Hindlimb muscle (tissue), 1 donor: ENCODE measurements around the gene TPSB2. TPM values are rescaled to one million over a fixed set of nuclear protein-coding genes. Genes with fewer than 3 reads are reported as not detected.

Source experiments
- DNase-seq: peaks from one replicate; pipeline ENCODE4 v3.0.0-alpha.2; 2013
- polyA plus RNA-seq: library from polyadenylated mRNA; unstranded; fragments of 120-200 nt; gene quantifications from one replicate; pipeline ENCODE4 v1.2.1, GENCODE V29; 2013; ENCODE audit not compliant: insufficient read length

TPSB2 gene
- polyA plus RNA-seq, 1 donor: 2.7 TPM

DNA sequence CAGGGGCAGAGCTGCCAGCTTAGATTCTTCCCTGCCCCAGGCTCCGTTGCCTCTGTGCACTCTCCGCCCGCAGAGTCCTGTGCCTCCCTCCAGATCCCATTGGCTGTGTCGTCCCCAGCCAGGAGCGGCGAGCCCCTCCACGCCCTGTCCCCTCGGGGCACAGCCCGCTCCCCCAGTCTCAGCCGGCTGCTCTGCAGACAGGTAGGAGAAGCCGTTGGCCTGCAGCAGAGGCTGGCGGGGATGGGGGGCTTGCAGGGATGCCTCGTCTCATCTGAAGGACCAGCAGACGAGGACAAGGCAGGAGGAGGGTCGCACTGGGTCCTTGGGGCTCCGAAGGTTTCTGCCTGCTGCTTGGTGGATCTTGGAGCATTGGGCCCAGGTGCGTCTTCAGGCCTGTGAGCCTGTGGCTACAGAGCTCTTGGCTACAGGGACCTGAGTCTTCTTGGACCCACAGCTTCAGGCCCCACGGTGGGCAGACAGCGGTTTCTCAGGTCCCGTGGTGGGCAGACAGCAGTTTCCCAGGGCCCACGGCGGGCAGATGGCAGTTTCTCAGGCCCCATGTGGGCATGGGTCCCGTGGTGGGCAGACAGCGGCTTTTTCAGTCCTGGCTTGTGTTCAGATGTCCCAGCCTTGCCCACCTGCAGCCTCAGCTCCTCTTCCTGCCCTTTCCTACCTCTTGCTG, 10.9 kb downstream of the TPSB2 start:
- no peak for DNase-seq

DNA sequence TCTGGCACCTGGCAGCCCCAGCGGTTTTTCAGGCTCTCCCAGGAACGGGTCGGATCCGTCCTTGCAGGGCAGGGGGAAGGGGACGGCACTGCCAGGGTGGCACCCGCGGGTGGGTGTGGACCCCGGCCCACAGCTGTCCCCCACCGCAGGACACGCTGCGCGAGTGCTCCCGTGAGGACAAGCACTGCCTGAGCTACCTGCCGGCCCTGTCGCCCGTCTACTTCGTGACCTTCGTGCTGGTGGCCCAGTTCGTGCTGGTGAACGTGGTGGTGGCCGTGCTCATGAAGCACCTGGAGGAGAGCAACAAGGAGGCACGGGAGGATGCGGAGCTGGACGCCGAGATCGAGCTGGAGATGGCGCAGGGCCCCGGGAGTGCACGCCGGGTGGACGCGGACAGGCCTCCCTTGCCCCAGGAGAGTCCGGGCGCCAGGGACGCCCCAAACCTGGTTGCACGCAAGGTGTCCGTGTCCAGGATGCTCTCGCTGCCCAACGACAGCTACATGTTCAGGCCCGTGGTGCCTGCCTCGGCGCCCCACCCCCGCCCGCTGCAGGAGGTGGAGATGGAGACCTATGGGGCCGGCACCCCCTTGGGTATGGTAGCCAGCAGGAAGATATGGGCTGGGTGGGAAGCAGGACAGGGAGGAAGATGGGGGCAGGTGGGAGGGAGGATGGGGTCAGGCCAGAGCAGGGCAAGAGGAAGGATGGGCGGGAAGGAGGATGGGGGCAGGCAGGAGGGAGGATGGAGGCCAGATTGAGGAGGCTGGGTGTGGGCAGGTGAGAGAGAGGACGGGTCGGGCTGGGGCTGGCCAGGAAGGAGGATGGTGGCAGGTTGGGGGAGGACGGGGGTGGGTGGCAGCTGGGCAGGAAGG, 11.7 kb downstream of the TPSB2 start:
- no peak for DNase-seq

GRCh38 chr16:1217526-1217925, 12.5 kb downstream of the TPSB2 start:
- no peak for DNase-seq

GRCh38 chr16:1216681-1217400, 13.1 kb downstream of the TPSB2 start:
- no peak for DNase-seq

- no peak for DNase-seq
These were observed 13.7 kb downstream of the TPSB2 start for GRCh38 chr16:1216296-1216619.

GRCh38 chr16:1215574-1216295, 14.2 kb downstream of the TPSB2 start:
- no peak for DNase-seq

DNA sequence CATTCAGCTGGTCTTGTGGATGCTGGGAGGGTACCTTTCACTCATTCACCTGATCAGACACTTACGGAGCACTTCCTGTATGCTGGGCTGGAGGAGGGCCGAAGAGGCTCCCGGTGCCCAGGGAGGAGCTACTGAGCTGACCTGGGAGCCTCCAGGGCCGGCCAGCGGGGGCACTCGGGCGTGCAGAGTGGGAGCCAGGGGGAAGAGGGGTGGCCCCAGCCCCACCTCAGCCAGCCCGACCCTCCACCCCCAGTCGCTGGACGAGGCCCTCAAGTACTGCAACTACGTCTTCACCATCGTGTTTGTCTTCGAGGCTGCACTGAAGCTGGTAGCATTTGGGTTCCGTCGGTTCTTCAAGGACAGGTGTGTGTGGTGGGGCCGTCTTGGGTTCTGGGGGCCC, 15.3 kb downstream of the TPSB2 start:
- no peak for DNase-seq

GRCh38 chr16:1213796-1214372, 16.1 kb downstream of the TPSB2 start:
- DNase-seq: no peak

GRCh38 chr16:1213231-1213630, 16.8 kb downstream of the TPSB2 start:
- DNase-seq: no peak

DNA sequence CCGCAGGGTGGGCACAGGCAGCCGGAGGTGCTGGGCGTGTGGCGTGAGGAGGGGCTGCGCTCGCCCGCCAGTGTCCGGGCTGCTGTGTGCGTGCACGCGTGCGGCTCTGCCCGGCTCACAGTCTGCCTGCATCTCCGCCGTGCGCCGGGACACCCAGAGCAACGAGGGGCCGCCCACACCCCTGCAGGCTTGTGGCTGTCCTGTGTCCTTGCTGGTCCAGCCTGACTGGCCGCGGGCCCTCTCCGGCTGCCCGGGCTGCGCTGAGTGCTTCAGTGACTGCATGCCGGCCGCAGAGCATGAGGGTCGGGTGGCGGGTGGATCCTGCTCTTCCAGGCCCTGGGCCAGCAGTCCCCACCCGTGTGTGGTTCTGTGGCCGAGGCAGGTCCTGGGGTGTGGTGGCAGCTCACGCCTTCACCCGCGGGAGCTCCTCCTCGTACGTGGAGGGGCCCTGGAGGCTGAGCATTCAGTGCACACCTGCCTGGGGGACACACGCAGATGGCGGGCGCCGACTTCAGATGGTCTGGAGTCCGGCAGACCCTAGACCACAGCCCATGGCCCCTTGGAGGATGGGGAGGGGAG, 17.3 kb downstream of the TPSB2 start:
- no peak for DNase-seq

DNA sequence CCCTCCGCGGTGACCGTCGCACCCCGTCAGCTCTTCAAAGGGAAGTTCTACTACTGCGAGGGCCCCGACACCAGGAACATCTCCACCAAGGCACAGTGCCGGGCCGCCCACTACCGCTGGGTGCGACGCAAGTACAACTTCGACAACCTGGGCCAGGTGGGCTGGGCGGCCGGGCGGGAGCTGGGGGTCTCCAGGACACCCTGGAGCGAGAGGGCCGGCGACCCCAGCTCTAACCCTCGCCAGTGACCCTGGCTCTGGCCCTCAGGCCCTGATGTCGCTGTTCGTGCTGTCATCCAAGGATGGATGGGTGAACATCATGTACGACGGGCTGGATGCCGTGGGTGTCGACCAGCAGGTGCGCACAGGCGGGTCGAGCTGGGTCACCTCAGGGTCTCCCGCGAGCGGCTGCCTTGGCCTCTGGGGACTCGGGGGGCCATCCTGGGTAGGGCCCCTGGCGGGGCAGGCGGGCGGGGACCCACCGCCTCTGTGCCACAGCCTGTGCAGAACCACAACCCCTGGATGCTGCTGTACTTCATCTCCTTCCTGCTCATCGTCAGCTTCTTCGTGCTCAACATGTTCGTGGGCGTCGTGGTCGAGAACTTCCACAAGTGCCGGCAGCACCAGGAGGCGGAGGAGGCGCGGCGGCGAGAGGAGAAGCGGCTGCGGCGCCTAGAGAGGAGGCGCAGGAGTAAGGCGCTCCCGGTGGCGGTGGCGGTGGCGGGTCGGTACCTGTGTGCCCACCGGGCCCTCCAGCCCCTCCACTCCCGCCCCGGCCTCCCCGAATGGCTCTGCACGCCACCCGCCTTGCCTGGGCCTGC, 18.3 kb downstream of the TPSB2 start:
- DNase-seq: no peak

DNA sequence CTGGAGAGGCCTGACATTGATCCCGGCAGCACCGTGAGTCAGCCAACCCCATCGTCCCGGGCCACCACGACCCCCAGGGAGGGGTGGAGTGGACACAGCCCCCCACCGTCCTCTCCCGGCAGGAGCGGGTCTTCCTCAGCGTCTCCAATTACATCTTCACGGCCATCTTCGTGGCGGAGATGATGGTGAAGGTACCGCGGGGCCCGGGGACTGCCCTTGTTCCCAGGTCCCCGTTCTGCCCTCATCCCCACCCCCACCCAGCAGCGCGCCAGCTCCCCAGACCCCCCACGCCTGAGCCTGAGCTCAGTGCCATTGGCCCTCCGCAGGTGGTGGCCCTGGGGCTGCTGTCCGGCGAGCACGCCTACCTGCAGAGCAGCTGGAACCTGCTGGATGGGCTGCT, 19.5 kb downstream of the TPSB2 start:
- no peak for DNase-seq

- DNase-seq: no peak
These were observed 20.9 kb downstream of the TPSB2 start for GRCh38 chr16:1209081-1209480.

GRCh38 chr16:1208239-1208830, 21.6 kb downstream of the TPSB2 start:
- DNase-seq: no peak

DNA sequence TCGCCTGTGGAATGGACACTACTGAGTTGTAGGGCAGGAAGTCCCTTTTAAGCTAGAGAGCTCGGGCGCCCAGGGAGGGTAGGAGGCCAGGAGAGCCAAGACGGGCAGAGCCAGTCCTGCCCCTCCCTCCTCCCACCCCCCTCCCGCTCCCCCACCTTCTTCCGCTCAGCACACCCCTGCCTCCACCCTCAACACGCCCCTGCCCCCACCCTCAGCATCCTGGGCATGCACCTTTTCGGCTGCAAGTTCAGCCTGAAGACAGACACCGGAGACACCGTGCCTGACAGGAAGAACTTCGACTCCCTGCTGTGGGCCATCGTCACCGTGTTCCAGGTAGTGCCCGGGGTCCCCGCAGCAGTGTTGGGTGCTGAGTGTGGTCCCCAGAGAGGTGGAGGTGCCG, 23.2 kb downstream of the TPSB2 start:
- no peak for DNase-seq

GRCh38 chr16:1206326-1206725, 23.7 kb downstream of the TPSB2 start:
- DNase-seq: no peak

DNA sequence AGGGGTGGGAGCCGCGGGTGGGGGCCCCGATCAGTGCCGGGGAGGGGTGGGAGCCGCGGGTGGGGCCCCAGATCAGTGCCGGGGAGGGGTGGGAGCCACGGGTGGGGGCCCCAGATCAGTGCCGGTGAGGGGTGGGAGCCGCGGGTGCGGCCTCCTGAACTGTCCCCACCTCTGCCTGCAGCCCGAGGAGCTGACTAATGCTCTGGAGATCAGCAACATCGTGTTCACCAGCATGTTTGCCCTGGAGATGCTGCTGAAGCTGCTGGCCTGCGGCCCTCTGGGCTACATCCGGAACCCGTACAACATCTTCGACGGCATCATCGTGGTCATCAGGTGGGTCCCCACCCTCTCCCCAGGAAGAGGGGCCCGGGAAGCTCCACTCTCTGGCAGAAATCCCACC, 25.1 kb downstream of the TPSB2 start:
- DNase-seq: no peak

GRCh38 chr16:1202274-1202673, 27.7 kb downstream of the TPSB2 start:
- no peak for DNase-seq

- no peak for DNase-seq
These were observed 28.5 kb downstream of the TPSB2 start for GRCh38 chr16:1201444-1201843.

DNA sequence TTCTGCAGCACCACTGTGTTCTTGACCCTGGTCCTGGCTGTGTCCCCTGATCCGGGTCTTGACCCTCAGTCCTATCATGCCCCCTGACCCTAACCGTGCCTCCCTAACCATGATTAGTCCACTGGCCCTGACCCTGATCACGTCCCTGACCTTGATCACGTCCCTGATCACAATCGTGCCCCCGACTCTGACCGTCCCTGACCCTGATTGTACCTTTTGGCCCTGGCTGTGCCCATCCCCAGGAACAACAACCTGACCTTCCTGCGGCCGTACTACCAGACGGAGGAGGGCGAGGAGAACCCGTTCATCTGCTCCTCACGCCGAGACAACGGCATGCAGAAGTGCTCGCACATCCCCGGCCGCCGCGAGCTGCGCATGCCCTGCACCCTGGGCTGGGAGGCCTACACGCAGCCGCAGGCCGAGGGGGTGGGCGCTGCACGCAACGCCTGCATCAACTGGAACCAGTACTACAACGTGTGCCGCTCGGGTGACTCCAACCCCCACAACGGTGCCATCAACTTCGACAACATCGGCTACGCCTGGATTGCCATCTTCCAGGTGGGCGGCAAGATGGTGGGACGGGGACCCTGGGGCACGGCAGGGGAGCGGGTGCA, 29.9 kb downstream of the TPSB2 start:
- no peak for DNase-seq
